ENCODE data around the gene ZNF438. TPM values are rescaled to one million over a fixed set of nuclear protein-coding genes. Genes with fewer than 3 reads are reported as not detected.

The ZNF438 gene
- total and polyA plus RNA-seq, 7 experiments from 2014 or later = 3.9 to 9.4 (median 4.2) TPM

DNA sequence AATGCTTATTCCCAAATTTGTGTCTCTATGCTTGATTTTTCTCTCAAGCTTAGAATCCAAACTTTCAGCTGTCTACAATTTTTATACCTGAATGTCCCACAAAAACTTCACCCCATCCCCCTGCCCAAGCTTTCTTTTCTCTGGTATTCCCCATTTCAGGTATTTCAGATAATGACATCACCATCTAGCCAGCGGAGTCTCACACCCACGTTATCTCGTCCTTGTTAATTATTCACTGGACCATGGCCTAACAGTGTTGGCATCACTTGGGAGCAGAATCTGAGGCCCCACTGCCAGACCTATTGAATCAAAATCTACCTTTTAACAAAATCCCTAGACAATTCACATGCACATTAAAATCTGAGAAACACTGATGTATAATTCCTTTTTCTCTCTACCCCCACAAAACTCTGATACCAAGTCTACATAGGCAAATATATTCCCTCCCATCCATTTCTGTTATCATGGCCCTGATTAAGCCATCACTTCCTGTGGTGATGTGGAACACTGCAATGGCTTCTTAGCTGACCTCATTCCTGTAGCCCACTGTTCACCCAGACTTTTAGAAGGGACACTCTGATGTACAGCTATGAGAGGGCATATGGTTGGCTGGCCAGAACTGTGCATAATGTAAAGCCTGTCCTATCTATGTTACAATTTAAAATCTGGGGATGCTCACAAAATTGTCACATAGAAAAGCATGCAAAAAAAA is 31.4 kb downstream of the ZNF438 start:
- POLR2A ChIA-PET = no interaction called here

GRCh38 chr10:30999070-30999712 is 32.5 kb downstream of the ZNF438 start:
- ChIA-PET POLR2A (interaction anchor here (0.8 kb wide), 1 partner anchor 11 kb away, joined by 3 read pairs; no protein-coding TSS in a partner anchor), CTCF (interaction anchor here (0.7 kb wide), 1 partner anchor 87 kb away, joined by 3 read pairs; no protein-coding TSS in a partner anchor)
- no peaks in the 10 kb centered on the region for H3K9me3 ChIP-seq (ENCODE audit: control insufficient read depth in 2 of 3, low read length in 3 of 3)
- no peaks in the 10 kb centered on the region for H3K36me3 ChIP-seq (ENCODE audit: control insufficient read depth in 2 of 3, insufficient read depth in 3 of 3, low read length in 3 of 3)
- Mint-ChIP-seq H3K4me1 (peaks cover 22 to 43% (median 38%) of the 10 kb centered on the region in 7 donors), H3K4me3 (peak overlapping the region; percentile 4 to 79 (median 72)), H3K27me3 (no peaks in the 10 kb centered on the region), H3K36me3 (peaks cover 0 to 27% (median 11%) of the 10 kb centered on the region in 5 donors), H3K27ac (peak overlapping the region in 8 of 9 donors; percentile 9 to 90 (median 62)), H3K9me3 (peaks cover 0 to 16% (median 8%) of the 10 kb centered on the region in 11 donors)
- DNase-seq (no peak), ATAC-seq (peak; percentile 86)
- H3K4me3 ChIP-seq (ENCODE audit: low read length) = peak overlapping the region; percentile 30
- intact Hi-C loops (cut with micrococcal nuclease) = loop anchor here in 1 of 2 donors (10.0 kb wide), 1 partner anchor 214 kb away; no protein-coding TSS in a partner anchor
- no peaks in the 10 kb centered on the region for H3K27me3 ChIP-seq (ENCODE audit: control insufficient read depth in 2 of 2, insufficient read depth in 2 of 2, low read length in 2 of 2)
- H3K4me1 ChIP-seq (ENCODE audit: control insufficient read depth in 2 of 2, insufficient read depth in 2 of 2, low read length in 2 of 2) = peaks cover 6 to 7% of the 10 kb centered on the region in 2 donors
- H3K27ac ChIP-seq (ENCODE audit: low read depth, low read length) = no peak overlapping the region

More for the DNA sequence above, 31.4 kb downstream of the ZNF438 start:
- H3K36me3 ChIP-seq (ENCODE audit: control insufficient read depth in 2 of 3, insufficient read depth in 3 of 3, low read length in 3 of 3) = no peaks in the 10 kb centered on the region
- peaks cover 6 to 7% of the 10 kb centered on the region in 2 donors for H3K4me1 ChIP-seq (ENCODE audit: control insufficient read depth in 2 of 2, insufficient read depth in 2 of 2, low read length in 2 of 2)
- no peak overlapping the region for H3K27ac ChIP-seq (ENCODE audit: low read depth, low read length)
- no peaks in the 10 kb centered on the region for H3K9me3 ChIP-seq (ENCODE audit: control insufficient read depth in 2 of 3, low read length in 3 of 3)
- H3K4me1 Mint-ChIP-seq = peaks cover 28 to 53% (median 48%) of the 10 kb centered on the region in 7 donors
- H3K27ac Mint-ChIP-seq = peak overlapping the region in 1 of 9 donors; percentile 14
- ATAC-seq = peak; percentile 48
- CTCF ChIA-PET = no interaction called here
- DNase-seq = no peak
- no peaks in the 10 kb centered on the region for H3K27me3 ChIP-seq (ENCODE audit: control insufficient read depth in 2 of 2, insufficient read depth in 2 of 2, low read length in 2 of 2)
- intact Hi-C loops (cut with micrococcal nuclease) = no loop called here
- H3K9me3 Mint-ChIP-seq = peaks cover 0 to 9% (median 5%) of the 10 kb centered on the region in 11 donors
- no peak overlapping the region for H3K4me3 Mint-ChIP-seq
- H3K27me3 Mint-ChIP-seq = no peaks in the 10 kb centered on the region
- H3K36me3 Mint-ChIP-seq = peaks cover 0 to 26% (median 5%) of the 10 kb centered on the region in 5 donors
- H3K4me3 ChIP-seq (ENCODE audit: low read length) = no peak overlapping the region

DNA sequence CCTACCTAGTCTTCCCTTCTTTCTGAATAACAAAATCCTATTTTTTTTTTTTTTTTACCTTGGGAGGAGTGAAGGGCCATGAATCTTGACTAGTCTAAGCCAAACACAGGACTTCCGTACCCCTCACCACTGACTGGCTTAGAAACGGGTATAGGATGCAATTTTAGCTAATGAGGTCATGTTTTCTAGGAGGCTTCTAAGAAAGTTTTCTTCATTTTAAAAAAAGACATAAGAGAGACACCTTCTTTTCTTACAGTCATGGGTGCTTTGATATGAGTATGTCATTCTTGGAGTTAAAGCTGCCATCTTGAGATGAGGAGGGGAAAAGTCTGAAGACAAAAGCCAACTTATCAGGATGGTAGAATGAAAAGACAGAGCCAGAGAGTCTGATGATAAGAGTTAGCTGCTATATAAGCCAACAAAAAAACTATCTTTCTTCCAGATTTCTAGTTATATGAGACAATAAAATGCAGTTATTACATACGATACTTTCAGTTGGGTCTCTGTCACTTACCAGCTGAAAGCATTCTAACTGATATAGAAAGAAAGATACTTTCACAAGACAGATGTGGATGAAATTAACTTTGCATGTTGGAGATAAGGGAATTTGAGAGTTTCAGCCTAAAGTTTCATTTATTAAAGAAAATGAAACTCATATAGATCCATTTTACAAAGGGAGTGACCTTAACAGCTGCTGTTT is 34.0 kb downstream of the ZNF438 start:
- H3K27me3 Mint-ChIP-seq = no peaks in the 10 kb centered on the region
- H3K4me3 Mint-ChIP-seq = peak overlapping the region; percentile 12 to 78 (median 30)
- peak overlapping the region in 6 of 9 donors; percentile 9 to 70 (median 32) for H3K27ac Mint-ChIP-seq
- Histone ChIP-seq H3K27me3 (ENCODE audit: control insufficient read depth in 2 of 2, insufficient read depth in 2 of 2, low read length in 2 of 2) (no peaks in the 10 kb centered on the region), H3K4me1 (ENCODE audit: control insufficient read depth in 2 of 2, insufficient read depth in 2 of 2, low read length in 2 of 2) (peaks cover 6 to 7% of the 10 kb centered on the region in 2 donors), H3K27ac (ENCODE audit: low read depth, low read length) (no peak overlapping the region), H3K4me3 (ENCODE audit: low read length) (no peak overlapping the region), H3K36me3 (ENCODE audit: control insufficient read depth in 2 of 3, insufficient read depth in 3 of 3, low read length in 3 of 3) (no peaks in the 10 kb centered on the region), H3K9me3 (ENCODE audit: control insufficient read depth in 2 of 3, low read length in 3 of 3) (no peaks in the 10 kb centered on the region)
- intact Hi-C loops (cut with micrococcal nuclease) = loop anchor here in 1 of 2 donors (1.0 to 10.0 kb wide), 2 partner anchors 35 to 213 kb away; no protein-coding TSS in a partner anchor
- peaks cover 0 to 20% (median 8%) of the 10 kb centered on the region in 11 donors for H3K9me3 Mint-ChIP-seq
- peaks cover 17 to 37% (median 34%) of the 10 kb centered on the region in 7 donors for H3K4me1 Mint-ChIP-seq
- ChIA-PET POLR2A (no interaction called here), CTCF (no interaction called here)
- H3K36me3 Mint-ChIP-seq = peaks cover 0 to 35% (median 14%) of the 10 kb centered on the region in 5 donors
- no peak for ATAC-seq
- no peak for DNase-seq

GRCh38 chr10:30996481-30997005 is 35.1 kb downstream of the ZNF438 start:
- Mint-ChIP-seq H3K36me3 (peaks cover 0 to 37% (median 14%) of the 10 kb centered on the region in 5 donors), H3K27me3 (no peaks in the 10 kb centered on the region), H3K9me3 (peaks cover 0 to 20% (median 8%) of the 10 kb centered on the region in 11 donors), H3K4me1 (peaks cover 17 to 37% (median 34%) of the 10 kb centered on the region in 7 donors), H3K4me3 (peak overlapping the region in 1 of 10 donors; percentile 2), H3K27ac (no peak overlapping the region)
- no peak for DNase-seq
- no peak overlapping the region for H3K27ac ChIP-seq (ENCODE audit: low read depth, low read length)
- no peak overlapping the region for H3K4me3 ChIP-seq (ENCODE audit: low read length)
- ATAC-seq = no peak
- ChIA-PET POLR2A (no interaction called here), CTCF (no interaction called here)
- no peaks in the 10 kb centered on the region for H3K36me3 ChIP-seq (ENCODE audit: control insufficient read depth in 2 of 3, insufficient read depth in 3 of 3, low read length in 3 of 3)
- peaks cover 6 to 7% of the 10 kb centered on the region in 2 donors for H3K4me1 ChIP-seq (ENCODE audit: control insufficient read depth in 2 of 2, insufficient read depth in 2 of 2, low read length in 2 of 2)
- H3K27me3 ChIP-seq (ENCODE audit: control insufficient read depth in 2 of 2, insufficient read depth in 2 of 2, low read length in 2 of 2) = no peaks in the 10 kb centered on the region
- intact Hi-C loops (cut with micrococcal nuclease) = loop anchor here in 1 of 2 donors (10.0 kb wide), 1 partner anchor 212 kb away; no protein-coding TSS in a partner anchor
- H3K9me3 ChIP-seq (ENCODE audit: control insufficient read depth in 2 of 3, low read length in 3 of 3) = no peaks in the 10 kb centered on the region

GRCh38 chr10:30995081-30995770 is 36.4 kb downstream of the ZNF438 start:
- H3K9me3 ChIP-seq (ENCODE audit: control insufficient read depth in 2 of 3, low read length in 3 of 3) = no peaks in the 10 kb centered on the region
- Mint-ChIP-seq H3K27me3 (no peaks in the 10 kb centered on the region), H3K4me1 (peaks cover 13 to 35% (median 30%) of the 10 kb centered on the region in 7 donors), H3K27ac (no peak overlapping the region), H3K9me3 (peaks cover 0 to 20% (median 8%) of the 10 kb centered on the region in 11 donors), H3K36me3 (peaks cover 0 to 33% (median 14%) of the 10 kb centered on the region in 5 donors), H3K4me3 (peak overlapping the region in 1 of 10 donors; percentile 23)
- DNase-seq = no peak
- intact Hi-C loops (cut with micrococcal nuclease) = loop anchor here in 1 of 2 donors (10.0 kb wide), 1 partner anchor 210 kb away; no protein-coding TSS in a partner anchor
- H3K4me3 ChIP-seq (ENCODE audit: low read length) = no peak overlapping the region
- H3K36me3 ChIP-seq (ENCODE audit: control insufficient read depth in 2 of 3, insufficient read depth in 3 of 3, low read length in 3 of 3) = no peaks in the 10 kb centered on the region
- H3K27ac ChIP-seq (ENCODE audit: low read depth, low read length) = no peak overlapping the region
- H3K27me3 ChIP-seq (ENCODE audit: control insufficient read depth in 2 of 2, insufficient read depth in 2 of 2, low read length in 2 of 2) = no peaks in the 10 kb centered on the region
- peaks cover 6 to 7% of the 10 kb centered on the region in 2 donors for H3K4me1 ChIP-seq (ENCODE audit: control insufficient read depth in 2 of 2, insufficient read depth in 2 of 2, low read length in 2 of 2)
- ChIA-PET POLR2A (no interaction called here), CTCF (interaction anchor here (0.7 kb wide), 1 partner anchor 23 kb away, joined by 3 read pairs; no protein-coding TSS in a partner anchor)
- no peak for ATAC-seq

Measured in naive thymus-derived CD4-positive, alpha-beta T cell (primary cell).